GM18498 (cell line): ENCODE data around the gene KPNA1.
"Not testable (repeated sequence)": the region's sequence is repeated elsewhere in the genome, so short reads cannot be mapped to it uniquely, and the experiment has no call there.

ENCODE experiments used
- ATAC-seq: cut with Tn5 transposase; IDR thresholded peaks from one replicate; pipeline ENCODE4 v1.9.1; 2021; ENCODE audit warnings: mild to moderate bottlenecking, moderate library complexity; ENCODE audit not compliant: unreplicated experiment

Gene KPNA1

DNA sequence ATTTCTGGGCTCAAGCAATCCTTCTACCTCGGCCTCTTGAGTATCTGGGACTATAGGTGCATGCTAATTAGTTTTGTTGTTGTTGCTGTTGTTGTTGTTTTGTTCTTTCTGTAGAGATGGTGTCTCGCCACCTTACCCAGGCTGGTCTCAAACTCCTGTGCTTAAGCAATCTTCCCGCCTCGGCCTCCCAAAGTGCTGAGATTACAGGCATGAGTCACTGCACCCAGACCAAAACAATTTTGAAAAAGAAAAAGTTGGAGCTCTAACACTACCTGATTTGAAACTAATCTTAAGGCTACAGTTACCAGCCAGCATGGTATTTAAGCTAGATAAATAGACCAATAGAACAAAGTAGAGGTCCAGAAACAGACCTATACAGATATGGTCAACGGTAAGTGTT lies 29.8 kb downstream of the KPNA1 start:
- ATAC-seq, result no peak

DNA sequence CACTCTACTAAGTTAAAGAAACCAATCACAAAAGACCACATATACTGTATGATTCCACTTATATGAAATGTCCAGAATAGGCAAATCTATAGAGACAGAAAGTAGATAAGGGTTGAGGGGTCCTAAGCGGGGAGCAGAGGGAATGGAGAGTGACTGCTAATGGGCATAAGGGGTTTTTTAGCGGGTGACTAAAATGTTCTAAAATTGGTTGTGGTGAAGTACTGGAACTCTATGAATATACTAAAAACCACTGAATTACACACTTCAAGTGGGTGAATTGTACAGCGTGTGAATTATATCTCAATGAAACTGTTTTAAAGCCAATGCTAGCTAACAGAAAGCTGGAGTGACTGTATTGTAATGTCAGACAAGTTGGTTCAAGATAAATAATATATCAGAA lies 33.3 kb downstream of the KPNA1 start:
- ATAC-seq, result no peak

DNA sequence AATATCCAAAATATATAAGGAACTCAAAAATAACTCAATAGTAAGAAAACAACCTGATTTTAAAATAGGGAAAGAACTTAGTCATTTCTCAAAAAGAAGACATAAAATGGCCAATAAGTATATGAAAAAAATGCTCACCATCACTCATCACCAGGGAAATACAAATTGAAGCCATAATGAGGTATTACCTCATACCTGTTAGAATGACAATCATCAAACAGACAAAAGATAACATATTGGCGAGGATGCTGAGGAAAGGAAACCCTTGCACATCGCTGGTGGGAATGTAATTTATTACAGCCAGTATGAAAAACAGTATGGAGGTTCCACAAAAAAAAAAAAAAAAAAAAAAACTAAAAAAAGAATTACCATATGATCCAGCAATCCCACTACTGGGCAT lies 38.2 kb downstream of the KPNA1 start:
- ATAC-seq, result no peak

DNA sequence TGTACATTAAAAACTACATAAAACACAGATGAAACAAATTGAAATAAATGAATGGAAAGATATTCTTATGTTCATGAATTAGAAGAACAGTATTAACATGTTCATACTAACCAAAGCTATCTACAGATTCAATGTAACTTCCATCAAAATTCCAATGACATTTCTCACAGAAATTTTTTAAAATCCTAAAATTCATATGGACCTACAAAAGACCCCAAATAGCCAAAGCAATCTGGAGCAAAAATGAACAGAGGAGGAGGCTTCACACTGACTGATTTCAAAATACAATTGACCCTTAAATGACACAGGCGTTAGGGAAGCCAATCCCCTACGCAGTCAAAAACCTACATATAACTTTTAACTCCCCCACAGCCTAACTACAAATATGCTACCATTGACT lies 39.4 kb downstream of the KPNA1 start:
- no peak for ATAC-seq

DNA sequence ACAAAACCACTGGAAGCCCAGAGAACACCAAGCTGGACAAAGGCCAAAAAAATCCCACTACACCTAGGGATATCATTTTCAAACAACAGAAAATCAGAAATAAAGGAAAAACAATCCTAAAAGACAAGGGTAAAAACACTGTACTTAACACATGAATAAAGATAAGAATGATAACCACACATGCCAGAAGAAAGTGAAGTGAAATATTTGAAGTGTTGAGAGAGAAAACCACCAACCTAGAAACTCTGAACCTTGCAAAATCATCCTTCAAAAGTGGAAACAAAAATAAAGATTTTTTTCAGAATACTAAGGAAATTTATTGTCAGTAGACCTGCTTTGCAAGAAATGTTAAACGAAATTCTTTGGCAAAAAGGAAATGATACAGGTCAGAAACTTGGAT lies 45.1 kb downstream of the KPNA1 start:
- ATAC-seq, result no peak

DNA sequence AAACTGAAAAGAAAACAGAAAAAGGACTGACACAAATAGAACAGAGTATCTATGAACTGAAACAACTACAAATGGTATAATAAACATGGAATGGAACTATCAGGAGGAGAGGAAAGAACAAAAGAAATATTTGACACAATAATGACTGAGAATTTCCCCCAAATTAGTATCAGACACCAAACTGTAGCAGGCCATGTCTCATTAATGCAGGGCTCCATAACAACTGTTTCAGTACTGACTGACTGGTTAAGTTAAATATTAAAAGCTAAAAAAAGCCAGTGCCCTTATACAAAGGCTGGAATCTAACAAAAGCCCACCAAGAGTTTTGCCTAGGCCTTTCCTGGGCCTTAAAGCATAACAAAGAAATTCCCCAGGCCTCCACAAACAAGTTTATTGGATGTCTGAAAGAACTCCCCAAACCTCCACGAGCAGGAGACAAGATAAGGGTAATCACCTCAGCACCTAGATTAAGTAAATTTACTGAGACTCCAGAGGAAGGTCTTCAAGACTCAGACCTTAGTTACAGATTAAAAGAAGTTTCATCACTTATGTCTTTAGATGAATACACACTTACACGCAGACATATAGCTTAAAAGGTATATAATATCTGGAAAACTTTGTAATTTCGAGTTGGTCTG lies 45.7 kb downstream of the KPNA1 start:
- peak; percentile 61 for ATAC-seq

DNA sequence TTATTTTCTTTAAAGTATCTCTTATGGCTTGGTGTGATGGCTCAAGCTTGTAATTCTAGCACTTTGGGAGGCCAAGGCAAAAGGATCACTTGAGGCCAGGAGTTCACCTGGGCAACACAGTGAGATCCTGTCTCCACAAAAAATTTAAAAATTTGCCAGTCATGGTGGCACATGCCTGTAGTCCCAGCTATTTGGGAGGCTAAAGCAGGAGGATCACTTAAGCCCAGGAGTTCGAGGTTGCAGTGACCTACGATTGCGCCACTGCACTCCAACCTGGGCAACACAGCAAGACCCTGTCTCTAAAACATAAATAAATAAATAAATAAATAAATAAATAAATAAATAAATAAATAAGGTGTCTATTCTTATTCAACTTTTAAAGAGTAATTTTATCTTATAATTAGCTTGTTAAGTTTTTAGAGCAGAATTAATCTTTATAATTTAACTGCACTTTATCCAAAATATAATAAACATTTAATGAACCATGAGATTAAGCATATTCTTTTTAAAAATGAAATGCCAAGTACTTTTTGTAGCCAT lies 48.0 kb downstream of the KPNA1 start:
- ATAC-seq, result no peak

DNA sequence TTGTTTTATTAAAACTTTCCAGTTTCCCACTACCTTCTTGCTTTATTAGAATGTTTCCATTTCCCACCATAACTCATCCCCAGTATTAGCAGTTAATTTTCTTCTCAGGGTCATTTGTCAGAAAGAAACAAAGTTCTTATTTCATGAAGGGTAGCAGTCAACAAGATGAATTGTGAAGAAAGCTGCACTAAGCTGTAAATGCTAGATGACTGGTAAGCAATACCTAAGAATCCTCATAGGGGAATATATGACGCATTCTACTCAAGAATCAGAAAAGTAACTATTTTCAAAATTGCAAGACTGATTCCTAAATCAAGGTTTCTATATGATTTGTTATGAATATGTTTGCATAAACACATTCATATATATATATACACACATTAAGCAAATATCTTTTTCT lies 50.1 kb downstream of the KPNA1 start:
- no peak for ATAC-seq

DNA sequence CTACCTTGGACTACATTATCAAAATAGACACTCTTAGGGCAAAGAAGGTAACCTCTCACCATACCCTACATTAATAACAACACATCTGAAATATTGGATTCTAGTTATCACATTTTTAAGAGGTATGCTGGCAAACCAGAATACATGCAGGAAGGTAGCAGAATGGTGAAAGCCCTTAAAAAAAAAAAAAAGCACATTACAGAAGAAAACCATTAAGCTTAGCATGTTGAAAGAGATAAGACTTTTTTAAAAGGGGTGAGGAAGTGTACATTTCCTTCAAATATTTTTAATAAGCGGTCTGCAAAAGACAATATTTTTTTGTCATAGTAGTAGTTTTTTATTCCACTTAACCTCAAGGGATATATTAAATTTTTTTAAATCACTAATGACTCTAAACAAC lies 52.3 kb downstream of the KPNA1 start:
- ATAC-seq, result no peak

DNA sequence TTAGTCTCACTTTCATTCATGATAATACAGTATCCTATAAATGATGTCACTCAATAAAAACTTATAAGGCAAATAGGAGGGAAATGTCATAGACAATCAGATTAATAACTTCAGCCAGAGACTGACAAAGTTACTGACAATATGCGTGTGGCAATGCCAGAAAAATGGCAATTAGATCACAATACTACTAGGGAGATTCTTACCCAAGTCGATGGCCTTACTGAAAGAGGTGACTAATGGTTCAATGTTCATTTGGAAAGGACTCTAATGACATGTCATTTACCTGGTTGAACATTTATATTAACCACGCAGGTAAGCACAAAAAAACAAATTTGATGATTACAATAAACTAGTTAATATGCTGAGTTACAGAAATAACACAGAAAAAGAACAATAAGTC lies 52.9 kb downstream of the KPNA1 start:
- ATAC-seq, result no peak

DNA sequence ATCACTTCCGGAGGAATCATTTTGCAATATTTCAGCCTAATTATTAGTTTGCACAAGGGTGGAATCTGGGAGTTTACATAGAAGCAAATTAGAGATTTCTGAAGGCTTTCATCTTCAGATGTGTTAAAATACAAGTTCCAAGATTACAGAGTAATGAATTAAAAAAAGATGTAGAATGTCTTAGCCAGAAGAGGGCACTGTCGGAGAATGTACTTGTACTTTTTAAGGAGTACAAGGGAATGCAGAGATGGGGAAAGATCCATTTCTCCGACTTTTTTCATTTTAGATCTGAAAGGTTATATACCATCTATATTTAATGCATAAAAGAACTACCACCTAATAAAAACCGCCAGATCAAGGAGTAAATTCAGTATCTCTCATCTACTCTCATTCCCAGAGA lies 55.7 kb downstream of the KPNA1 start:
- ATAC-seq, result no peak

DNA sequence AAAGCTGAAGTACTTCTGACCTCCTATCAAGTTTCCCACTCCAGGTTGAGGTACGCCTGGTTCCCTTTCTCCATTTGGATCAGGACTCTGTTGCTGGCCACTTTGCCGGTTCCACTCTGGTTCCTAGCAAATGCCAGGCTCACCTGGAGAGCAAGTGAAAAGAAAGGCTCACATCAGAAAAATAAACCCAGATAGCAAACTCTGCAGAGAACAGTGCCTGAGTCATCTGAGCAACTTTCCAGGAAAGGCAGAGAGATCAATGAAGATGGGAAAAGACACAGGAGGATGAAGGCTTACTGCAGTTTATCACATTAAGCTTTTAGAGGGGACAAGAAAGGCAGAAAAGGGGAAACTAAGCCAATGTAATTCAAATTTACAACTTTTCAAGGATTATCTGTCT lies 57.0 kb downstream of the KPNA1 start:
- no peak for ATAC-seq

DNA sequence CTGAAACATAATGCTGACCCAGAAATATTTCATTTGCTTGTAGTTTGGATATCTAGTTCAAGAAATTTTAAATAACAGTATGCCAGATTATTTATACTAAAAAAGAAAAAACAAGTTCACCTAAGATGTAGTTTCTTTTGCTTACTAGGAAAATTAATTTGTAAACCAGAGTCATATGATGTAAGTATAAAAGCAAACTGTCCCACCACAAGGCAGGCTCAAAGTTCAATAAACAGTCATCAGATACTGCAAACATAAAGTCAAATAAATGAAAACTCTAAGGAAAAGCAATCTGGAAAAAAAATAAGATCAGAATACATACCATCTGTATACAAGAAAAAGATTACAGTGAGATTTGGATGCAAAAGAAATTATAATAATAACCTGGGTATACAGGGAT lies 58.7 kb downstream of the KPNA1 start:
- ATAC-seq, result no peak

DNA sequence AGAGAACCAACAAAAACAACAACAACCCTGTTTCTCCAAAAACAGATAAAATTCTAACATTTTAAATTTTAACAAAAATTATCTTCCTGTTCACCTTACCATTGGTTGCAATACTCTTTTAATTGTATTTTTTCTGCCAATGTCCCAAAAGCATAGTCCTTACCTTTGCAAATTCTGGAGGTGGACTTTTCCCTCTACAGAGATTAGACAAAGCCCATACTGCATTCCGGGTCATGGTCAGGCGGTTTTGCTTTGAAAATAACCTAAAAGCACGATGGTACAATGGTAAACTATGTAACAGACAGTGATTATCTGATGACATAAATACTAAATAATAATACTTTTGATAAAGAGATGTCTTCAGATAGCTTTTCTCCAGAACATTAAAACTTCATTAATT lies 63.4 kb downstream of the KPNA1 start:
- no peak for ATAC-seq

DNA sequence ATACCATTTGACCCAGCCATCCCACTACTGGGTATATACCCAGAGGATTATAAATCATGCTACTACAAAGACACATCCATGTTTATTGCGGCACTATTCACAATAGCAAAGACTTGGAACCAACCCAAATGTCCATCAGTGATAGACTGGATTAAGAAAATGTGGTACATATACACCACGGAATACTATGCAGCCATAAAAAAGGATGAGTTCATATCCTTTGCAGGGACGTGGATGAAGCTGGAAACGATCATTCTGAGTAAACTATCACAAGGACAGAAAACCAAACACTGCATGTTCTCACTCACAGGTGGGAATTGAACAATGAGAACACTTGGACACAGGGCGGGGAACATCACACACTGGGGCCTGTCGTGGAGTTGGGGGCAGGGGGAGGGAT lies 66.5 kb downstream of the KPNA1 start:
- not testable (repeated sequence) for ATAC-seq

DNA sequence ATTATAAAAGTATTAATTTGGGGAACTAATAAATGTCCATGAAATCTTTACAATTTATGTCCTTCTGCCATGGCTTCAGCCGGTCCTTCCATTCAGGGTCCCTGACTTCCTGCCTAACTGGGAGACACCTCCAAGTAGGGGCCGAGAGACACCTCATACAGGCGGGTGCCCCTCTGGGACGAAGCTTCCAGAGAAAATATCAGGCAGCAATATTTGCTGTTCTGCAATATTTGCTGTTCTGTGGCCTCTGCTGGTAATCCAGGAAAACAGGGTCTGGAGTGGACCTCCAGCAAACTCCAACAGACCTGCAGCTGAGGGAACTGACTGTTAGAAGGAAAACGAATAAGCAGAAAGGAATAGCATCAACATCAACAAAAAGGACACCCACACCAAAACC lies 70.2 kb downstream of the KPNA1 start:
- ATAC-seq, result not testable (repeated sequence)

DNA sequence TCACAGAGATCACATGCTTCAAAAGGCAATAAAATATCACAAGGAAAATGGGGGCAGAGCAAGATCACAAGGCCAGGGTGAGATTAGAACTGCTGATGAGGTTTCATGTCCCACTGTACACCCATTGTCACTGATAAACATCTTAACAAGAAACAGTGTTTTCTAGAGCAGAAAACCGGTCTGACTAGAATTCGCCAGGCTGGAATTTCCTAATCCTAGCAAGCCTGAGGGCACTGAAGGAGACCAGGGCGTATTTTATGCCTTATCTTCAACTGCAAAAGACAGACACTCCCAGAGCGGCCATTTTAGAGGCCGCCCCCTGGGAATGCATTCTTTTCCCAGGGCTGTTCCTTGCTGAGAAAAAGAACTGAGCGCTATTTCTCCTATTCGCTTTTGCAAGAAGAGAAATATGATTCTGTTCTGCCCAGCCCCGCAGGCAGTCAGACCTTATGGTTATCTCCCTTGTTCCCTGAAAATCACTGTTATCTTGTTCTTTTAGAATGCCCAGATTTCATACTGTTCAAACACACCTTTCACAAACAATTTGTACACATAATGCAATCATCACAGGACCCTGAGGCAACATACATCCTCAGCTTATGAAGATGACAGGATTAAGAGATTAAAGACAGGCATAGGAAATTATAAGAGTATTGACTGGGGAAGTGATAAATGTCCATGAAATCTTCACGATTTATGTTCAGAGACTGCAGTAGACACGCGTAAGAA lies 70.8 kb downstream of the KPNA1 start:
- not testable (repeated sequence) for ATAC-seq

DNA sequence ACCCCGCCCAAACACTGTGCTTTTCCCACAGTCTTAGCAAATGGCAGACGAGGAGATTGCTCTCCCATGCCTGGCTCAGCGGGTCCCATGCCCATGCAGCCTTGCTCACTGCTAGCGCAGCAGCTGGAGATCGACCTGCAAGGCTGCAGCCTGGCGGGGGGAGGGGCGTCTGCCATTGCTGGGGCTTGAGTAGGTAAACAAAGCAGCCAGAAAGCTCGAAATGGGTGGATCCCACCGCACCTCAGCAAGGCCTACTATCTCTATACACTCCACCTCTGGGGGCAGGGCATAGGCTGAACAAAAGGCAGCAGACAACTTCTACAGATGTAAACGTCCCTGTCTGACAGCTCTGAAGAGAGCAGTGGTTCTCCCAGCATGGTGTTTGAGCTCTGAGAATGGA lies 71.6 kb downstream of the KPNA1 start:
- no peak for ATAC-seq

DNA sequence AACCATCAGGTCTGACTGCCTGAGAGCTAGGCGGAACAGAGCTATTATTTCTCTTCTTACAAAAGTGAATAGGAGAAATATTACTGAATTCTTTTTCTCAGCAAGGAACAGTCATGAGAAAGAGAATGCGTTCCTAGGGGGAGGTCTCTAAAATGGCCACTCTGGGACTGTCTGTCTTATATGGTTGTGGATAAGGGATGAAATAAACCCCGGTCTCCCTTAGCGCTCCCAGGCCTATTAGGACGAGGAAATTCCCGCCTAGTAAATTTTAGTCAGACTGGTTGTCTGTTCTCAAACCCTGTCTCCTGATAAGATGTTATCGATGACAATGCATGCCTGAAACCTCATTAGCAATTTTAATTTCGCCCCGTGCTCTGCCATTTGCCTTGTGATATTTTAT lies 78.8 kb downstream of the KPNA1 start:
- no peak for ATAC-seq

DNA sequence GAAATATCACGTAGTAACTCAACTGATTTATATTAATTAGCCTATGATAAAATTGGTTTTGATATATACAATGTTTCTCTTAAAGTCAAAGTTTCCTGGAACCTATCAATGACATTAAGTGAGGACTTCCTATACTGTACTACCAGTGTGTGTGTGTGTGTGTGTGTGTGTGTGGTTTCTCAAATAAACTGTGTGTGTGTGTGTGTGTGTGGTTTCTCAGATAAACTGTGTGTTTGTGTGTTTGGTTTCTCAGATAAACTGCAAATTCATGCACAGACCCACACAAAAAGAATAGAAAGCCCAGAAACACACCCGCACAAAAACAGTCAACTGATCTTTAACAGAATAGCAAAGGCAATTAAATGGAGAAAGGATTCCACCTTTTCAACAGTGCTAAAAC lies 84.4 kb downstream of the KPNA1 start:
- ATAC-seq, result no peak

DNA sequence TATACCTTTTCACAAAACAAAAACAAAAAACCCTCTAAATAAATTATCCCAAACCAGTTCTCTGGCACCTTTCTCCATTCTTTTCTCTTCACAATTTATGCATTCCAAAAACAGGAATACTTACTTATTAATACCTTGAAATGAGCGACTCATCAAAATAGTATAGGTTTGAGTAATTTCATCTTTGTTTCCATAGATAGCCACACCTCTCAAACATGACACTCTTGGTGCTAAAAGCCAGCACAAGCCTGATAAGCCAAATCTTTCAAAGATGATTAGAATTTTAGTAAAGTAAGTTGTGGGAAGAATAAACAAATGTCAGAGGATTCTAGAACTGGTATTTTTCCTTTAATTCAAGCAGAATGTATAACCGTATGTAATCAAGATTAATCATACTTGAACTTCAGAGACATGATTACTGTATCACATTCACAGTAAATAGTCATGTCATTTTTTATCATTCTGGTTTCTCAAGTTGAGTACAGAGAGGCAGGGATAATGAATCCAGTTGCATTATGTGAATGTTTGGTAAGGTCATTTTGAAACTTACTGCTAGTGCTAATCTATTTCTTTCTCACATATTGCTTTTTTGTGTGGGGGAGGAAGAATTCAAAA lies 86.8 kb downstream of the KPNA1 start:
- ATAC-seq, result no peak

DNA sequence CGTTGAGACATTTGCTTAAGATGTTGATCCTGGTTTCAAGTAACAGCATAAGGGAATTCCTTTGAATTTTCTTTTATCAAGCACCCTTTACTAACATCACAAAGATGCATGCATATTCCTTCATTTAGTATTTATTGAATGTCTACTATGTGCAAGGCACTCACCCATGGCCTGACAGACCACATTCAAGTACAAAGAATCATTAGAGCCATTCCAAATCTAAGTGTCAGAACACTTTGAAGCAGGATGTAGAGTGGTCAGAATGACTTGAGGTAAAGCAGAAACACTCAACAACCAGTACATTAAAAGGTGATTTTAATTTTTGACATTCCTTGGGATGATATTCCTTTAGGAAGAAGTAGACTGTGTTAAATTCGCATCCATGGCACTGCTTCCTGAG lies 92.9 kb downstream of the KPNA1 start:
- ATAC-seq, result no peak
